Measurements from ENCODE around the gene BRAF. TPM values are rescaled to one million over a fixed set of nuclear protein-coding genes. Genes with fewer than 3 reads are reported as not detected.
"Not testable (repeated sequence)": the region's sequence is repeated elsewhere in the genome, so short reads cannot be mapped to it uniquely, and the experiment has no call there.

BRAF gene
- total and polyA plus RNA-seq, 7 experiments from 2014 or later: 11.2 to 58.7 (median 48.3) TPM

GRCh38 chr7:140761375-140761774 is 163.4 kb downstream of the BRAF start:
- H3K9me3 ChIP-seq (ENCODE audit: control insufficient read depth in 2 of 3, low read length in 3 of 3); H3K27ac ChIP-seq (ENCODE audit: low read depth, low read length); ATAC-seq; H3K4me3 ChIP-seq (ENCODE audit: low read length); DNase-seq; intact Hi-C loops (cut with micrococcal nuclease); H3K4me1 ChIP-seq (ENCODE audit: control insufficient read depth in 2 of 2, insufficient read depth in 2 of 2, low read length in 2 of 2); H3K4me1 Mint-ChIP-seq; H3K27me3 ChIP-seq (ENCODE audit: control insufficient read depth in 2 of 2, insufficient read depth in 2 of 2, low read length in 2 of 2); H3K4me3 Mint-ChIP-seq; H3K27ac Mint-ChIP-seq; CTCF ChIA-PET; H3K36me3 ChIP-seq (ENCODE audit: control insufficient read depth in 2 of 3, insufficient read depth in 3 of 3, low read length in 3 of 3); POLR2A ChIA-PET; H3K27me3 Mint-ChIP-seq: not testable (repeated sequence)
- Mint-ChIP-seq H3K9me3 (peaks cover 0 to 17% (median 4%) of the 10 kb centered on the region in 11 donors), H3K36me3 (peaks cover 7 to 51% (median 28%) of the 10 kb centered on the region in 5 donors)

GRCh38 chr7:140754506-140754905 is 170.2 kb downstream of the BRAF start:
- Mint-ChIP-seq H3K36me3 (peaks cover 5 to 42% (median 10%) of the 10 kb centered on the region in 5 donors), H3K27ac (peak overlapping the region in 1 of 9 donors; percentile 62)

GRCh38 chr7:140752533-140752932 is 172.2 kb downstream of the BRAF start:
- H3K4me1 ChIP-seq (ENCODE audit: control insufficient read depth in 2 of 2, insufficient read depth in 2 of 2, low read length in 2 of 2): no peaks in the 10 kb centered on the region
- ATAC-seq: no peak
- ChIA-PET POLR2A (no interaction called here), CTCF (no interaction called here)
- H3K36me3 ChIP-seq (ENCODE audit: control insufficient read depth in 2 of 3, insufficient read depth in 3 of 3, low read length in 3 of 3): peaks cover 0 to 19% (median 4%) of the 10 kb centered on the region in 3 experiments
- no peak for DNase-seq
- H3K27ac Mint-ChIP-seq: peak overlapping the region in 1 of 9 donors; percentile 12
- no peak overlapping the region for H3K4me3 ChIP-seq (ENCODE audit: low read length)
- no peaks in the 10 kb centered on the region for H3K27me3 ChIP-seq (ENCODE audit: control insufficient read depth in 2 of 2, insufficient read depth in 2 of 2, low read length in 2 of 2)
- H3K4me1 Mint-ChIP-seq: no peaks in the 10 kb centered on the region
- no peak overlapping the region for H3K27ac ChIP-seq (ENCODE audit: low read depth, low read length)
- intact Hi-C loops (cut with micrococcal nuclease): no loop called here
- H3K9me3 Mint-ChIP-seq: no peaks in the 10 kb centered on the region
- H3K27me3 Mint-ChIP-seq: no peaks in the 10 kb centered on the region
- peaks cover 4 to 38% (median 14%) of the 10 kb centered on the region in 5 donors for H3K36me3 Mint-ChIP-seq
- H3K4me3 Mint-ChIP-seq: no peak overlapping the region
- no peaks in the 10 kb centered on the region for H3K9me3 ChIP-seq (ENCODE audit: control insufficient read depth in 2 of 3, low read length in 3 of 3)

More at GRCh38 chr7:140754506-140754905, 170.2 kb downstream of the BRAF start:
- H3K9me3 ChIP-seq (ENCODE audit: control insufficient read depth in 2 of 3, low read length in 3 of 3): no peaks in the 10 kb centered on the region
- H3K27me3 Mint-ChIP-seq: no peaks in the 10 kb centered on the region
- no peak overlapping the region for H3K27ac ChIP-seq (ENCODE audit: low read depth, low read length)
- H3K4me1 ChIP-seq (ENCODE audit: control insufficient read depth in 2 of 2, insufficient read depth in 2 of 2, low read length in 2 of 2): no peaks in the 10 kb centered on the region
- no peak overlapping the region for H3K4me3 Mint-ChIP-seq
- ChIA-PET POLR2A (no interaction called here), CTCF (no interaction called here)
- intact Hi-C loops (cut with micrococcal nuclease): no loop called here
- no peaks in the 10 kb centered on the region for H3K27me3 ChIP-seq (ENCODE audit: control insufficient read depth in 2 of 2, insufficient read depth in 2 of 2, low read length in 2 of 2)
- ATAC-seq (no peak), DNase-seq (no peak)
- H3K4me1 Mint-ChIP-seq: no peaks in the 10 kb centered on the region
- peaks cover 0 to 13% (median 4%) of the 10 kb centered on the region in 3 experiments for H3K36me3 ChIP-seq (ENCODE audit: control insufficient read depth in 2 of 3, insufficient read depth in 3 of 3, low read length in 3 of 3)
- H3K9me3 Mint-ChIP-seq: no peaks in the 10 kb centered on the region
- H3K4me3 ChIP-seq (ENCODE audit: low read length): no peak overlapping the region

- ATAC-seq (no peak), DNase-seq (no peak)
- Histone ChIP-seq H3K4me3 (ENCODE audit: low read length) (no peak overlapping the region), H3K36me3 (ENCODE audit: control insufficient read depth in 2 of 3, insufficient read depth in 3 of 3, low read length in 3 of 3) (peaks cover 0 to 12% (median 0%) of the 10 kb centered on the region in 3 experiments), H3K27me3 (ENCODE audit: control insufficient read depth in 2 of 2, insufficient read depth in 2 of 2, low read length in 2 of 2) (no peaks in the 10 kb centered on the region), H3K9me3 (ENCODE audit: control insufficient read depth in 2 of 3, low read length in 3 of 3) (no peaks in the 10 kb centered on the region), H3K4me1 (ENCODE audit: control insufficient read depth in 2 of 2, insufficient read depth in 2 of 2, low read length in 2 of 2) (no peaks in the 10 kb centered on the region), H3K27ac (ENCODE audit: low read depth, low read length) (no peak overlapping the region)
- peaks cover 0 to 5% (median 0%) of the 10 kb centered on the region in 7 donors for H3K4me1 Mint-ChIP-seq
- ChIA-PET CTCF (interaction anchor here (1.3 kb wide), 1 partner anchor 23 kb away, joined by 3 read pairs; no protein-coding TSS in a partner anchor), POLR2A (interaction anchor here (0.6 kb wide), 1 partner anchor 173 kb away, joined by 4 read pairs; no protein-coding TSS in a partner anchor)
- H3K9me3 Mint-ChIP-seq: peaks cover 0 to 3% (median 0%) of the 10 kb centered on the region in 11 donors
- intact Hi-C loops (cut with micrococcal nuclease): no loop called here
- no peaks in the 10 kb centered on the region for H3K27me3 Mint-ChIP-seq
- H3K27ac Mint-ChIP-seq: no peak overlapping the region
- H3K36me3 Mint-ChIP-seq: peaks cover 7 to 40% (median 14%) of the 10 kb centered on the region in 5 donors
- H3K4me3 Mint-ChIP-seq: no peak overlapping the region
Observed at GRCh38 chr7:140746751-140747150, 178.0 kb downstream of the BRAF start.

GRCh38 chr7:140745266-140746058 is 179.3 kb downstream of the BRAF start:
- H3K36me3 ChIP-seq (ENCODE audit: control insufficient read depth in 2 of 3, insufficient read depth in 3 of 3, low read length in 3 of 3): peaks cover 0 to 12% (median 0%) of the 10 kb centered on the region in 3 experiments
- peak overlapping the region in 5 of 9 donors; percentile 9 to 86 (median 52) for H3K27ac Mint-ChIP-seq
- intact Hi-C loops (cut with micrococcal nuclease): no loop called here
- ChIA-PET CTCF (interaction anchor here (1.3 kb wide), 1 partner anchor 22 kb away, joined by 3 read pairs; no protein-coding TSS in a partner anchor), POLR2A (interaction anchor here (0.7 kb wide), 1 partner anchor 131 kb away, joined by 3 read pairs; no protein-coding TSS in a partner anchor)
- peaks cover 0 to 5% (median 0%) of the 10 kb centered on the region in 7 donors for H3K4me1 Mint-ChIP-seq
- DNase-seq (no peak), ATAC-seq (no peak)
- no peaks in the 10 kb centered on the region for H3K27me3 ChIP-seq (ENCODE audit: control insufficient read depth in 2 of 2, insufficient read depth in 2 of 2, low read length in 2 of 2)
- H3K4me3 ChIP-seq (ENCODE audit: low read length): no peak overlapping the region
- H3K9me3 Mint-ChIP-seq: peaks cover 0 to 3% (median 0%) of the 10 kb centered on the region in 11 donors
- H3K27ac ChIP-seq (ENCODE audit: low read depth, low read length): no peak overlapping the region
- H3K27me3 Mint-ChIP-seq: no peaks in the 10 kb centered on the region
- H3K4me3 Mint-ChIP-seq: no peak overlapping the region
- H3K9me3 ChIP-seq (ENCODE audit: control insufficient read depth in 2 of 3, low read length in 3 of 3): no peaks in the 10 kb centered on the region
- H3K36me3 Mint-ChIP-seq: peaks cover 7 to 44% (median 14%) of the 10 kb centered on the region in 5 donors
- no peaks in the 10 kb centered on the region for H3K4me1 ChIP-seq (ENCODE audit: control insufficient read depth in 2 of 2, insufficient read depth in 2 of 2, low read length in 2 of 2)

GRCh38 chr7:140744005-140744404 is 180.7 kb downstream of the BRAF start:
- ATAC-seq: no peak
- no peak overlapping the region for H3K4me3 Mint-ChIP-seq
- Histone ChIP-seq H3K36me3 (ENCODE audit: control insufficient read depth in 2 of 3, insufficient read depth in 3 of 3, low read length in 3 of 3) (peaks cover 0 to 14% (median under 1%) of the 10 kb centered on the region in 3 experiments), H3K27ac (ENCODE audit: low read depth, low read length) (no peak overlapping the region), H3K4me1 (ENCODE audit: control insufficient read depth in 2 of 2, insufficient read depth in 2 of 2, low read length in 2 of 2) (no peaks in the 10 kb centered on the region), H3K4me3 (ENCODE audit: low read length) (no peak overlapping the region), H3K27me3 (ENCODE audit: control insufficient read depth in 2 of 2, insufficient read depth in 2 of 2, low read length in 2 of 2) (no peaks in the 10 kb centered on the region), H3K9me3 (ENCODE audit: control insufficient read depth in 2 of 3, low read length in 3 of 3) (no peaks in the 10 kb centered on the region)
- ChIA-PET POLR2A (no interaction called here), CTCF (no interaction called here)
- no peaks in the 10 kb centered on the region for H3K27me3 Mint-ChIP-seq
- H3K9me3 Mint-ChIP-seq: peaks cover 0 to 3% (median 0%) of the 10 kb centered on the region in 11 donors
- DNase-seq: no peak
- peaks cover 0 to 5% (median 0%) of the 10 kb centered on the region in 7 donors for H3K4me1 Mint-ChIP-seq
- no peak overlapping the region for H3K27ac Mint-ChIP-seq
- intact Hi-C loops (cut with micrococcal nuclease): no loop called here
- peaks cover 8 to 46% (median 14%) of the 10 kb centered on the region in 5 donors for H3K36me3 Mint-ChIP-seq
